Spleen (tissue), 7 donors: ENCODE data around the gene TOX3.

Source experiments
- CTCF ChIP-seq, 11 experiments: fragments of 200-600 bp in 7 of 11; fragments of 450-650 bp in 4 of 11; sonication (generic) in 4 of 11; IDR thresholded peaks in 8 of 11; conservative IDR thresholded peaks in 3 of 11; 1 replicate in 7 of 11; 2 replicates in 4 of 11; pipeline versions ENCODE4 v1.4.0 to v1.8.0; 2016 to 2021; ENCODE audit warnings: antibody characterized with exemption in 11 of 11, inconsistent platforms in 4 of 11, mild to moderate bottlenecking in 1 of 11
- POLR2A ChIP-seq, 3 donors: fragments of 450-650 bp; IDR thresholded peaks; one replicate each; pipeline ENCODE4 v1.5.1; 2017; ENCODE audit warnings: antibody characterized with exemption in 3 of 3, mild to moderate bottlenecking in 1 of 3
- POLR2AphosphoS5 ChIP-seq, 3 donors: sonication (generic); formaldehyde crosslinking; IDR thresholded peaks; one replicate each; pipeline ENCODE4 v1.5.1; 2017; ENCODE audit warnings: antibody characterized with exemption in 3 of 3
- donor health status: DM: no; HTN: no; CAD: no; lungs with moderate emphysema.
- donor health status: DM: no; HTN: no; CAD: no.
- donor health status: DM: no; HTN: no; CAD: no.

DNA sequence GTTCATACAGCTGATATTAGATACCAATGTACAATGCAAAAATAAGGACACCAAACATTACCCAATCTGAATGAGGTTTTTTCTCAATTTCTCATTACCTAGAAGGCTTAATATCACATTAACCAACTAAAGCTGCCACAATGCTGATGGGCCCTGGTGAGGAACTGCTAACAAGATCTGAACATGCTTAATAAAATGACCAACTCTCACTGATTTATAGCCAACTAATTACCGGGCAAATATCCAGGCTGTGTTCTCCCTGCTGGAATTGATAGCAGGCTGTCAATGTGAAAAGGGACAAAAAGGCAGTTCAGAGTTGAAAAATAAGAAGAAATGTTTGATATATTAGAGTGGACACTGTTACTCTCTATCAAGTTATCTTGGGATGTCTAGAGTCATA lies 124.6 kb downstream of the TOX3 start:
- no peak for TF ChIP-seq CTCF (IDR thresholded peaks at IDR 0.05 in 8 of 11, conservative IDR thresholded peaks at IDR 0.05 in 3 of 11)
- TF ChIP-seq POLR2AphosphoS5 (IDR thresholded peaks at IDR 0.05) = no peak
- no peak for TF ChIP-seq POLR2A (IDR thresholded peaks at IDR 0.05)
